DMS114 treated with DMSO at 0.1 percent for 48 hours (cell line): ENCODE measurements around the gene HORMAD1.
"Not testable (repeated sequence)": the region's sequence is repeated elsewhere in the genome, so short reads cannot be mapped to it uniquely, and the experiment has no call there.

Experiments used
- DNase-seq: peaks from one replicate; lab custom pipeline; 2025; ENCODE audit not compliant: unreplicated experiment; lab: John Stamatoyannopoulos, UW

The HORMAD1 gene

GRCh38 chr1:150696995-150697927, 23.4 kb downstream of the HORMAD1 start, which contains the start of gene GOLPH3L:
Gene GOLPH3L, minus strand, starts transcription at chr1:150697154. Its CDS starts 2,316 bp downstream, at chr1:150694838.
- peak; percentile 99 for DNase-seq

- no peak for DNase-seq
Observed at GRCh38 chr1:150696590-150696989, 24.1 kb downstream of the HORMAD1 start.

GRCh38 chr1:150696162-150696561, 24.5 kb downstream of the HORMAD1 start:
- no peak for DNase-seq

- no peak for DNase-seq
Observed at GRCh38 chr1:150695561-150695960, 25.1 kb downstream of the HORMAD1 start.

- DNase-seq, result no peak
Observed at GRCh38 chr1:150692720-150693119, 28.0 kb downstream of the HORMAD1 start.

- no peak for DNase-seq
Observed at GRCh38 chr1:150688763-150689162, 31.9 kb downstream of the HORMAD1 start.

- no peak for DNase-seq
Observed at GRCh38 chr1:150686275-150686674, 34.4 kb downstream of the HORMAD1 start.

- no peak for DNase-seq
Observed at GRCh38 chr1:150683914-150684313, 36.8 kb downstream of the HORMAD1 start.

- no peak for DNase-seq
Observed at GRCh38 chr1:150678988-150679387, 41.7 kb downstream of the HORMAD1 start.

GRCh38 chr1:150674881-150675280, 45.8 kb downstream of the HORMAD1 start:
- DNase-seq, result no peak

- no peak for DNase-seq
Observed at GRCh38 chr1:150663321-150663720, 57.4 kb downstream of the HORMAD1 start.

- DNase-seq, result no peak
Observed at GRCh38 chr1:150662811-150663210, 57.9 kb downstream of the HORMAD1 start.

GRCh38 chr1:150661156-150661555, 59.5 kb downstream of the HORMAD1 start:
- DNase-seq, result no peak

- no peak for DNase-seq
Observed at GRCh38 chr1:150660584-150660983, 60.1 kb downstream of the HORMAD1 start.

- DNase-seq, result not testable (repeated sequence)
Observed at GRCh38 chr1:150657064-150657463, 63.6 kb downstream of the HORMAD1 start.

- not testable (repeated sequence) for DNase-seq
Observed at GRCh38 chr1:150654635-150655034, 66.1 kb downstream of the HORMAD1 start.

GRCh38 chr1:150650193-150650592, 70.5 kb downstream of the HORMAD1 start:
- DNase-seq, result no peak

- DNase-seq, result no peak
Observed at GRCh38 chr1:150649441-150650075, 71.1 kb downstream of the HORMAD1 start.
